Measurements from ENCODE around the gene PRDM5. TPM values are rescaled to one million over a fixed set of nuclear protein-coding genes. Genes with fewer than 3 reads are reported as not detected.

Gene PRDM5
- total and polyA plus RNA-seq, 2 of the 13 experiments (the other 11 are each of a cell fraction or from before 2014, with no cell fraction given), result not detected

DNA sequence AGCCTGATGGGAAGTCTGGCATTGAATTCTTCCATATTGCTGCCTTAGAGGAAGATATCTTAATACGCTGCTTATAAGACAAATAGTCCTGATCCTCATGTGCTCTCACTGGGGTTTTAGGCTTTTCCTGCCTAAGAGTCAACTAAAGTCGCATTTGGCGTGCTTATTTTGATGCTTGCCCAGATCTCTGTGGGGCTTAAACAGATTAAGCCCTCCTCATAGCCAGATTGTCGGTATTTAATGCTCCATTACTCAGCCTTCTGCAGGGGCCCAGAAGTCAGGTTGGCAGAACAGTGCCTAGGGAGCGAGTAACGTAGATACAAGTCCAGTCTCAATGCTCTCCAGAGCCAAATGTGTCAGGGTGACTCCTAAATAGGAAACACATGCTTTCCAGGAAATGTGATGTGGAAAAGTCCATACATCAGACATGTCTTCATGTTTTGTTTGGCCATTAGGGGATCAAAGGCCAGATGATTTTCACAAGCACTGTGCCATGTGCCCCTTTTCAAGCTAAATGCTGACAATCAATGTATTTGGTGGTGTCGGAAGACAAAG is 262.8 kb downstream of the PRDM5 start:
- WGBS (ENCODE audit: low lambda C conversion rate), result 13% methylated on average over 7 of the region's 7 CpGs
- no peak for ATAC-seq

GRCh38 chr4:120658772-120659171 is 263.8 kb downstream of the PRDM5 start:
- POLR2A ChIA-PET, result no interaction called here
- no peak for ATAC-seq
- TF ChIP-seq SYNCRIP (IDR thresholded peaks at IDR 0.05; ENCODE audit: insufficient read depth, low read depth, low read length), result no peak
- TF ChIP-seq KLF11 (CRISPR knock-in tag; IDR thresholded peaks at IDR 0.05), result no peak
- no peak for TF ChIP-seq ZNF670 (CRISPR knock-in tag; IDR thresholded peaks at IDR 0.05; ENCODE audit: borderline replicate concordance)
- TF ChIP-seq NR2F2 (IDR thresholded peaks at IDR 0.05; ENCODE audit: borderline replicate concordance, low read depth), result no peak
- TF ChIP-seq SMAD9 (CRISPR knock-in tag; IDR thresholded peaks at IDR 0.05), result no peak
- no peak for TF ChIP-seq GLI4 (CRISPR knock-in tag; IDR thresholded peaks at IDR 0.05; ENCODE audit: borderline replicate concordance)
- TF ChIP-seq ZNF160 (CRISPR knock-in tag; IDR thresholded peaks at IDR 0.05), result no peak
- TF ChIP-seq ZBTB8A (CRISPR knock-in tag; IDR thresholded peaks at IDR 0.05; ENCODE audit: borderline replicate concordance, low read depth), result no peak
- TF ChIP-seq ZNF557 (CRISPR knock-in tag; IDR thresholded peaks at IDR 0.05), result no peak
- no peak for TF ChIP-seq PTBP1 (IDR thresholded peaks at IDR 0.05; ENCODE audit: low read depth, low read length, poor library complexity, severe bottlenecking)
- TF ChIP-seq, protein P1, sequence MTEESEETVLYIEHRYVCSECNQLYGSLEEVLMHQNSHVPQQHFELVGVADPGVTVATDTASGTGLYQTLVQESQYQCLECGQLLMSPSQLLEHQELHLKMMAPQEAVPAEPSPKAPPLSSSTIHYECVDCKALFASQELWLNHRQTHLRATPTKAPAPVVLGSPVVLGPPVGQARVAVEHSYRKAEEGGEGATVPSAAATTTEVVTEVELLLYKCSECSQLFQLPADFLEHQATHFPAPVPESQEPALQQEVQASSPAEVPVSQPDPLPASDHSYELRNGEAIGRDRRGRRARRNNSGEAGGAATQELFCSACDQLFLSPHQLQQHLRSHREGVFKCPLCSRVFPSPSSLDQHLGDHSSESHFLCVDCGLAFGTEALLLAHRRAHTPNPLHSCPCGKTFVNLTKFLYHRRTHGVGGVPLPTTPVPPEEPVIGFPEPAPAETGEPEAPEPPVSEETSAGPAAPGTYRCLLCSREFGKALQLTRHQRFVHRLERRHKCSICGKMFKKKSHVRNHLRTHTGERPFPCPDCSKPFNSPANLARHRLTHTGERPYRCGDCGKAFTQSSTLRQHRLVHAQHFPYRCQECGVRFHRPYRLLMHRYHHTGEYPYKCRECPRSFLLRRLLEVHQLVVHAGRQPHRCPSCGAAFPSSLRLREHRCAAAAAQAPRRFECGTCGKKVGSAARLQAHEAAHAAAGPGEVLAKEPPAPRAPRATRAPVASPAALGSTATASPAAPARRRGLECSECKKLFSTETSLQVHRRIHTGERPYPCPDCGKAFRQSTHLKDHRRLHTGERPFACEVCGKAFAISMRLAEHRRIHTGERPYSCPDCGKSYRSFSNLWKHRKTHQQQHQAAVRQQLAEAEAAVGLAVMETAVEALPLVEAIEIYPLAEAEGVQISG (CRISPR knock-in tag; IDR thresholded peaks at IDR 0.05), result no peak
- no peak for TF ChIP-seq THAP11 (CRISPR knock-in tag; IDR thresholded peaks at IDR 0.05)

More for the DNA sequence above, 262.8 kb downstream of the PRDM5 start:
- in situ Hi-C loops (cut with HindIII; ENCODE audit: extremely low pct_ligation_motif_present, low pct_unique_long_range_greater_than_20kb), result no loop called here
- TF ChIP-seq KDM5A (IDR thresholded peaks at IDR 0.05; ENCODE audit: borderline replicate concordance, low read length), result no peak
- TF ChIP-seq, protein P2, sequence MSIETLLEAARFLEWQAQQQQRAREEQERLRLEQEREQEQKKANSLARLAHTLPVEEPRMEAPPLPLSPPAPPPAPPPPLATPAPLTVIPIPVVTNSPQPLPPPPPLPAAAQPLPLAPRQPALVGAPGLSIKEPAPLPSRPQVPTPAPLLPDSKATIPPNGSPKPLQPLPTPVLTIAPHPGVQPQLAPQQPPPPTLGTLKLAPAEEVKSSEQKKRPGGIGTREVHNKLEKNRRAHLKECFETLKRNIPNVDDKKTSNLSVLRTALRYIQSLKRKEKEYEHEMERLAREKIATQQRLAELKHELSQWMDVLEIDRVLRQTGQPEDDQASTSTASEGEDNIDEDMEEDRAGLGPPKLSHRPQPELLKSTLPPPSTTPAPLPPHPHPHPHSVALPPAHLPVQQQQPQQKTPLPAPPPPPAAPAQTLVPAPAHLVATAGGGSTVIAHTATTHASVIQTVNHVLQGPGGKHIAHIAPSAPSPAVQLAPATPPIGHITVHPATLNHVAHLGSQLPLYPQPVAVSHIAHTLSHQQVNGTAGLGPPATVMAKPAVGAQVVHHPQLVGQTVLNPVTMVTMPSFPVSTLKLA (IDR thresholded peaks at IDR 0.05), result peak; percentile 32; the same call in 1 of the 2 replicates
- Histone ChIP-seq H3K4me3 (replicated peaks in 1 of 3; ENCODE audit: insufficient read depth in 1 of 3, low read depth in 2 of 3, low read length in 3 of 3) (no peak overlapping the region), H3K4me2 (ENCODE audit: low read depth, low read length) (no peak overlapping the region), H3K79me2 (ENCODE audit: insufficient read depth, low read length) (no peaks in the 10 kb centered on the region), H2AFZ (ENCODE audit: low read length) (no peak overlapping the region), H3K9ac (ENCODE audit: insufficient read depth, low read depth, low read length) (no peak overlapping the region), H3K4me1 (ENCODE audit: insufficient read depth, low read length) (no peaks in the 10 kb centered on the region), H3K9me3 (ENCODE audit: low read length) (no peaks in the 10 kb centered on the region), H4K20me1 (ENCODE audit: insufficient read depth, low read length) (no peaks in the 10 kb centered on the region), H3K27ac (ENCODE audit: extremely low read length, insufficient read depth, low read length) (no peak overlapping the region), H3K27me3 (ENCODE audit: control insufficient read depth in 1 of 2, insufficient read depth in 2 of 2, low read length in 2 of 2) (no peaks in the 10 kb centered on the region; a peak in 1 of 5 replicates), H3K36me3 (replicated peaks in 1 of 2; ENCODE audit: control insufficient read depth in 1 of 2, insufficient read depth in 2 of 2, low read length in 2 of 2) (no peaks in the 10 kb centered on the region)
- no TSS peak for BruUV-seq (replicated peaks)
- intact Hi-C loops (cut with micrococcal nuclease; ENCODE audit: unreplicated experiment), result no loop called here
- FAIRE-seq (no peak), DNase-seq (ENCODE audit: low spot score) (no peak)
- ChIA-PET POLR2A (no interaction called here), CTCF (ENCODE audit: low intra/inter-chr PET ratio, low total read pairs) (no interaction called here)

More at GRCh38 chr4:120658772-120659171, 263.8 kb downstream of the PRDM5 start:
- Histone ChIP-seq H3K4me3 (replicated peaks in 1 of 3; ENCODE audit: insufficient read depth in 1 of 3, low read depth in 2 of 3, low read length in 3 of 3) (no peak overlapping the region), H3K36me3 (replicated peaks in 1 of 2; ENCODE audit: control insufficient read depth in 1 of 2, insufficient read depth in 2 of 2, low read length in 2 of 2) (no peaks in the 10 kb centered on the region), H3K4me2 (ENCODE audit: low read depth, low read length) (no peak overlapping the region), H3K4me1 (ENCODE audit: insufficient read depth, low read length) (no peaks in the 10 kb centered on the region), H2AFZ (ENCODE audit: low read length) (no peak overlapping the region), H3K9me3 (ENCODE audit: low read length) (no peaks in the 10 kb centered on the region), H3K79me2 (ENCODE audit: insufficient read depth, low read length) (no peaks in the 10 kb centered on the region), H3K27ac (ENCODE audit: extremely low read length, insufficient read depth, low read length) (no peak overlapping the region), H4K20me1 (ENCODE audit: insufficient read depth, low read length) (no peaks in the 10 kb centered on the region), H3K9ac (ENCODE audit: insufficient read depth, low read depth, low read length) (no peak overlapping the region), H3K27me3 (ENCODE audit: control insufficient read depth in 1 of 2, insufficient read depth in 2 of 2, low read length in 2 of 2) (no peaks in the 10 kb centered on the region; a peak in 1 of 5 replicates)
- BruUV-seq (replicated peaks), result no TSS peak
- no peak for FAIRE-seq
- in situ Hi-C loops (cut with HindIII; ENCODE audit: extremely low pct_ligation_motif_present, low pct_unique_long_range_greater_than_20kb) (no loop called here), intact Hi-C loops (cut with micrococcal nuclease; ENCODE audit: unreplicated experiment) (no loop called here)
- 4% methylated on average over 7 of the region's 7 CpGs for WGBS (ENCODE audit: low lambda C conversion rate)
- CTCF ChIA-PET (ENCODE audit: low intra/inter-chr PET ratio, low total read pairs), result no interaction called here
- no peak for DNase-seq (ENCODE audit: low spot score)
